ENCODE data around the gene PHRF1. TPM values are rescaled to one million over a fixed set of nuclear protein-coding genes. Genes with fewer than 3 reads are reported as not detected.

The PHRF1 gene
- total and polyA plus RNA-seq, 2 experiments from 2014 or later, result 25.6 to 26.9 TPM

DNA sequence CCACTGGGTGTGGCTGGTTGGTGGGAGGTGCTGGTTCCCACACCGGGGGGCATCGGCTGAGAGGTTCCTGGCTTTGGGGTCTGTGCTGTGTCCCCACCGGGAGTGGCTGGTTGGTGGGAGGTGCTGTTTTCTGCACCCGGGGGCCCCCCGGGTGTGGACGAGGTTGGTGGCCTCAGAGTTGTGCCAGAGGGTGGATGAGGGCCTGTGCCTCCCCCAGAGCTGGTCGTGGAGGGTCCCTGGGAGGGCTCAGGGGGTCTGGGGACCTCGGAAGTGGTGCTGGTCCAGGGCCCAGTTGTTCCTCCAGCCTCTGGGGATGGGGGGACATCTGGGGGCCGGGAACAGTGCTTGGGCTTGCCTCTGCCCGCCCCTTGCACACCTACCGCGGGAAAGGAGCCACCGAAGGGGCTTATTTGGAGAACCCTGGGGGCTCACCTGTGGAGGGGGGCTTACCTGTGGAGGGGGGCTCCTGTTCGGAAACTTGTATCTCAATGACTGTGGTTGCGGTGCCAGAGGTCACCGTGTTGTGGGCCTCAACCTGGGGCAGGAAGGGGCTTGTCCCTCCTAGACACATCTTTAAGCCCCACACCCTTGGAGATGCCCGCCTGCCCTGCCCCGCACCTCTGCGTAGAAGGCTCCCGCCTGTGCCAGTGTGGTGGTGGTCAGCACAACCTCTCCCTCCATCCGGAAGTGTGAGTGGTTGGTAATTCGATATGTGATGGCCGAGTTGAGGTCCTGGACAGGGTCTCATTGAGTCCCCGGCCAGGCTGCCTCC is 42.8 kb downstream of the PHRF1 start:
- 92% methylated on average over 21 of the region's 24 CpGs for WGBS (ENCODE audit: low lambda C conversion rate, missing lambda C conversion rate)
- Histone ChIP-seq H3K27me3 (no peaks in the 10 kb centered on the region), H3K4me2 (no peak overlapping the region), H3K27ac (no peak overlapping the region), H3K4me1 (ENCODE audit: insufficient read depth) (peaks cover 10% of the 10 kb centered on the region), H2AFZ (no peak overlapping the region), H3K9me3 (ENCODE audit: low read depth) (no peaks in the 10 kb centered on the region), H3K9me2 (replicated peaks; ENCODE audit: insufficient read depth) (no peaks in the 10 kb centered on the region), H3K36me3 (replicated peaks; ENCODE audit: insufficient read depth, low read depth) (no peaks in the 10 kb centered on the region), H4K20me1 (ENCODE audit: insufficient read depth, poor library complexity, severe bottlenecking) (peaks cover 9% of the 10 kb centered on the region), H3K4me3 (no peak overlapping the region), H3K79me2 (no peaks in the 10 kb centered on the region)
- no peak for DNase-seq (ENCODE audit: low spot score)
- TF ChIP-seq, protein P1, sequence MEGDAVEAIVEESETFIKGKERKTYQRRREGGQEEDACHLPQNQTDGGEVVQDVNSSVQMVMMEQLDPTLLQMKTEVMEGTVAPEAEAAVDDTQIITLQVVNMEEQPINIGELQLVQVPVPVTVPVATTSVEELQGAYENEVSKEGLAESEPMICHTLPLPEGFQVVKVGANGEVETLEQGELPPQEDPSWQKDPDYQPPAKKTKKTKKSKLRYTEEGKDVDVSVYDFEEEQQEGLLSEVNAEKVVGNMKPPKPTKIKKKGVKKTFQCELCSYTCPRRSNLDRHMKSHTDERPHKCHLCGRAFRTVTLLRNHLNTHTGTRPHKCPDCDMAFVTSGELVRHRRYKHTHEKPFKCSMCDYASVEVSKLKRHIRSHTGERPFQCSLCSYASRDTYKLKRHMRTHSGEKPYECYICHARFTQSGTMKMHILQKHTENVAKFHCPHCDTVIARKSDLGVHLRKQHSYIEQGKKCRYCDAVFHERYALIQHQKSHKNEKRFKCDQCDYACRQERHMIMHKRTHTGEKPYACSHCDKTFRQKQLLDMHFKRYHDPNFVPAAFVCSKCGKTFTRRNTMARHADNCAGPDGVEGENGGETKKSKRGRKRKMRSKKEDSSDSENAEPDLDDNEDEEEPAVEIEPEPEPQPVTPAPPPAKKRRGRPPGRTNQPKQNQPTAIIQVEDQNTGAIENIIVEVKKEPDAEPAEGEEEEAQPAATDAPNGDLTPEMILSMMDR (IDR thresholded peaks at IDR 0.05; ENCODE audit: poor library complexity), result no peak
- TF ChIP-seq EZH2phosphoT487 (IDR thresholded peaks at IDR 0.05; ENCODE audit: low read depth, severe bottlenecking, unreplicated experiment), result no peak
- no peak for TF ChIP-seq EZH2 (IDR thresholded peaks at IDR 0.05; ENCODE audit: borderline replicate concordance)

- no peak for TF ChIP-seq EZH2 (IDR thresholded peaks at IDR 0.05; ENCODE audit: borderline replicate concordance)
- no peak for TF ChIP-seq EZH2phosphoT487 (IDR thresholded peaks at IDR 0.05; ENCODE audit: low read depth, severe bottlenecking, unreplicated experiment)
- TF ChIP-seq, protein P1 (IDR thresholded peaks at IDR 0.05; ENCODE audit: poor library complexity), result no peak
- Histone ChIP-seq H4K20me1 (ENCODE audit: insufficient read depth, poor library complexity, severe bottlenecking) (peaks cover 3% of the 10 kb centered on the region), H3K27ac (no peak overlapping the region), H3K27me3 (no peaks in the 10 kb centered on the region), H3K4me2 (no peak overlapping the region), H3K36me3 (replicated peaks; ENCODE audit: insufficient read depth, low read depth) (no peaks in the 10 kb centered on the region), H3K9me2 (replicated peaks; ENCODE audit: insufficient read depth) (no peaks in the 10 kb centered on the region), H3K4me1 (ENCODE audit: insufficient read depth) (peaks cover 7% of the 10 kb centered on the region), H3K4me3 (no peak overlapping the region), H3K9me3 (ENCODE audit: low read depth) (no peaks in the 10 kb centered on the region), H2AFZ (no peak overlapping the region), H3K79me2 (no peaks in the 10 kb centered on the region)
- 95% methylated on average over 18 of the region's 22 CpGs for WGBS (ENCODE audit: low lambda C conversion rate, missing lambda C conversion rate)
- no peak for DNase-seq (ENCODE audit: low spot score)
Observed at GRCh38 chr11:619628-620050, 43.4 kb downstream of the PHRF1 start.

- TF ChIP-seq EZH2 (IDR thresholded peaks at IDR 0.05; ENCODE audit: borderline replicate concordance) (no peak), EZH2phosphoT487 (IDR thresholded peaks at IDR 0.05; ENCODE audit: low read depth, severe bottlenecking, unreplicated experiment) (no peak)
- TF ChIP-seq, protein P1 (IDR thresholded peaks at IDR 0.05; ENCODE audit: poor library complexity), result no peak
- Histone ChIP-seq H3K4me1 (ENCODE audit: insufficient read depth) (peaks cover 2% of the 10 kb centered on the region), H3K4me2 (no peak overlapping the region), H3K36me3 (replicated peaks; ENCODE audit: insufficient read depth, low read depth) (no peaks in the 10 kb centered on the region), H2AFZ (no peak overlapping the region), H3K27me3 (no peaks in the 10 kb centered on the region), H3K9me3 (ENCODE audit: low read depth) (no peaks in the 10 kb centered on the region), H3K79me2 (no peaks in the 10 kb centered on the region), H3K9me2 (replicated peaks; ENCODE audit: insufficient read depth) (no peaks in the 10 kb centered on the region), H3K27ac (no peak overlapping the region), H4K20me1 (ENCODE audit: insufficient read depth, poor library complexity, severe bottlenecking) (peaks cover under 1% of the 10 kb centered on the region), H3K4me3 (no peak overlapping the region)
- WGBS (ENCODE audit: low lambda C conversion rate, missing lambda C conversion rate), result 96% methylated on average over 12 of the region's 13 CpGs
- no peak for DNase-seq (ENCODE audit: low spot score)
Observed at GRCh38 chr11:620201-620600, 43.9 kb downstream of the PHRF1 start.

Data from hepatocyte (in vitro differentiated cells).